Aorta (tissue), 5 donors: Measurements from ENCODE around the gene APOC1. TPM values are rescaled to one million over a fixed set of nuclear protein-coding genes. Genes with fewer than 3 reads are reported as not detected.

Source experiments
- ATAC-seq: fragments of 200-7000 bp; cut with Tn5 transposase; one replicate; pipeline ENCODE4 v1.9.1; 2022; ENCODE audit warnings: moderate library complexity; ENCODE audit not compliant: low FRiP score
- DNase-seq, 2 donors: peaks; one replicate each; pipeline ENCODE4 v3.0.0-alpha.2; 2020
- H3K27ac ChIP-seq, 2 donors: one replicate each; pipeline ENCODE4 v1.5.1; 2013; ENCODE audit warnings: low read length in 2 of 2, mild to moderate bottlenecking in 2 of 2, moderate library complexity in 2 of 2, control low read depth in 1 of 2, inconsistent platforms in 1 of 2, low read depth in 1 of 2
- H3K27me3 ChIP-seq, 2 donors: one replicate each; pipeline ENCODE4 v1.6.1; 2013; ENCODE audit warnings: control low read depth in 1 of 2, low read length in 1 of 2, mild to moderate bottlenecking in 1 of 2, moderate library complexity in 1 of 2; ENCODE audit not compliant: insufficient read depth in 2 of 2, control insufficient read depth in 1 of 2
- H3K36me3 ChIP-seq, 2 donors: one replicate each; pipeline ENCODE4 v1.6.1; 2013; ENCODE audit warnings: control low read depth in 1 of 2, low read length in 1 of 2, mild to moderate bottlenecking in 1 of 2; ENCODE audit not compliant: insufficient read depth in 2 of 2, control insufficient read depth in 1 of 2
- H3K4me1 ChIP-seq, 2 donors: one replicate each; pipeline ENCODE4 v1.6.1; 2013; ENCODE audit warnings: low read length in 2 of 2, control low read depth in 1 of 2, mild to moderate bottlenecking in 1 of 2, moderate library complexity in 1 of 2; ENCODE audit not compliant: insufficient read depth in 2 of 2, control insufficient read depth in 1 of 2
- H3K4me3 ChIP-seq, 2 donors: one replicate each; pipeline ENCODE4 v1.5.1; 2013; ENCODE audit warnings: low read length in 2 of 2, control low read depth in 1 of 2, mild to moderate bottlenecking in 1 of 2
- H3K9me3 ChIP-seq: one replicate; pipeline ENCODE4 v1.6.1; 2013; ENCODE audit warnings: mild to moderate bottlenecking, low read length; ENCODE audit not compliant: control insufficient read depth
- WGBS, 2 donors: extraction: QIAGEN DNeasy Blood & Tissue Kit; methylation state at CpG; one replicate each; pipeline ENCODE4 v1.1.7; 2013; 5-methylcytosine and 5-hydroxymethylcytosine counted together
- intact Hi-C, 2 donors: fragments of 100-400 bp; cut with DNase I; formaldehyde crosslinking; loops; one replicate each; pipeline versions ENCODE4 v1.14.2 to v1.15.0; 2022
- polyA plus RNA-seq, 2 donors: library from polyadenylated mRNA; stranded (reverse); fragments of 200-250 nt; gene quantifications; one replicate each; pipeline ENCODE4 v1.2.3, GENCODE V29; 2013
- total RNA-seq, 2 donors: library from RNA; stranded (reverse); fragmentation: NEBNext Ultra II Directional; extraction: Animal tissue kit (Norgen Biotek cat#: 25700); gene quantifications; one replicate each; pipeline ENCODE4 v1.2.1, GENCODE V29; 2021
- donor health status: healthy with polysubstance abuse.
- donor health status: Bipolar disorder and iron deficiency.
- donor health status: DM: no; HTN: no; CAD: no.
- donor health status: DM: no; HTN: no; CAD: no.
- donor health status: DM: yes; HTN: yes; CAD: no.

Gene APOC1
- total and polyA plus RNA-seq, 4 donors, result 7.4 to 127 (median 18.5) TPM

DNA sequence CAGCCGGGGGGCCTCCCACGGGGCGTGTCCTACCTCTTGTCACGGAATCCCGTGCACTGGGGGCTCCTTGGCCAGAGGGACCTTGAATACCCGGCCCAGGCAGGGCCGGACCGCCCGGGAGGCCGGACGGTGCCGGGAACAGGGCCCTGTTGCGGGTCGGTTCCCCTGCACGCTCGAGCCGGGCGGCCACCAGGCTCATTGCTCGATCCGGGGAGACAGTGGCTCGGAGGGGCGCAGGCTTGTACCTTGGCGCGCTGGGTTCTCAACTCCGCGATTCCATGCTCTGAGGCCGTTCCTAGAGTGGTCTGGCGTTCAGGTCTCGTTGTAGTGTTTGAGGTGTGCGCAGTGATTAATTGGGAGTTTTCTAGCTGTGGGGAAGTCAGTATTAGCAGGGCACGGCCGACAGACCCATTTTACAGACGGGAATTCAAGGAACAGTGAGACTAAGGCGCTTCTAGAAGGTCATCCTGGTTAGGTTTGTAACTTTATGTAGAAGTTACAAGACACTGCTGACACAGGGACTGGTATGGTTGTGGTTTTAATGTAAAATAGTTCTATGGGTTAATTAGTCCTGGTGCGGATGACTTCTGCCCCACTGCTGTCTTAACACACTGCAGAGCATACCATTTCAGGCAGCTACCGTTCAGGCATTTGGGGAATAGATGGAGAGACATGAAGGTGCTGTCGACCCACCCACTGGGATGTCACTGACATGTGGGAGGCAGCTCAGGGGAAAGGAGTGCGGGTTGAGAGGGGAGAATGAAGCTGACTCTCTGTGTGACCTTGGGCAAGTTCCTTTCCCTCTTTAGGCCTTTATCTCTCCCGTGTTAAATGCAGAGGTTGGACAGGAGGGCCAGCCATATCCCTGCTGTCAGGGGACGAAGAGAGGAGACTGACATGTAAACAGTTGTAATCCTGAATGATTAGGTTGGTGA, 41.4 kb downstream of the APOC1 start:
- no peaks in the 10 kb centered on the region for H3K9me3 ChIP-seq
- DNase-seq, result no peak
- H3K27ac ChIP-seq, result peak overlapping the region in 1 of 2 donors; percentile 49
- intact Hi-C loops, result no loop called here
- H3K4me3 ChIP-seq, result peak overlapping the region; percentile 93 to 97
- no peaks in the 10 kb centered on the region for H3K36me3 ChIP-seq
- ATAC-seq, result no peak
- WGBS, 2 donors, result 3 to 4% methylated on average over 37 to 40 of the region's 40 CpGs
- H3K4me1 ChIP-seq, result no peaks in the 10 kb centered on the region
- no peaks in the 10 kb centered on the region for H3K27me3 ChIP-seq

DNA sequence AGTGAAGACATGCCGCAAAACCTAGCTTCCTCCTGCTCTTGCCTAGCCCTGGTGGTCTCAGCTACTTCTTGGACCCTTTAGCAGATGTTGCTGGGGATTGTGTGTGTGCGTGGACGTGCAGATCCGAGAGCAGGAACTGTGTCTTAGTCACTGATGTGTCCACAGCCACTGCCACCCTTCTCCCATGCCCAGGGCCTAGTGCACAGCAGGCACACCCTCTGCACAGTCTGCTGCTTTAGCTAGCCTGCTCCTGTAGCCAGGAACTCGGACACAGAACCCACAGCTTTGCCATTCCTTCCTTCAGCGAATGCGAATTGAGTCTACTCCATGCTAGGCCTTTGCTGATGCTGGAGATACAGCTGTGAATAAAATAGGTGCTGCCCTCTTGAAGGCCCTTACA, 43.1 kb downstream of the APOC1 start:
- intact Hi-C loops, result no loop called here
- H3K27ac ChIP-seq, result no peak overlapping the region
- ATAC-seq, result no peak
- no peaks in the 10 kb centered on the region for H3K9me3 ChIP-seq
- WGBS, 2 donors, result 72 to 73% methylated on average over 7 of the region's 7 CpGs
- H3K27me3 ChIP-seq, result no peaks in the 10 kb centered on the region
- H3K4me3 ChIP-seq, result no peak overlapping the region
- DNase-seq, result no peak
- H3K4me1 ChIP-seq, result no peaks in the 10 kb centered on the region
- no peaks in the 10 kb centered on the region for H3K36me3 ChIP-seq

GRCh38 chr19:44958090-44958489, 43.7 kb downstream of the APOC1 start:
- H3K27ac ChIP-seq, result no peak overlapping the region
- 74 to 80% methylated on average over 8 to 9 of the region's 9 CpGs for WGBS, 2 donors
- no peaks in the 10 kb centered on the region for H3K4me1 ChIP-seq
- ATAC-seq (no peak), DNase-seq (no peak)
- H3K36me3 ChIP-seq, result no peaks in the 10 kb centered on the region
- H3K4me3 ChIP-seq, result no peak overlapping the region
- intact Hi-C loops, result no loop called here
- H3K9me3 ChIP-seq, result no peaks in the 10 kb centered on the region
- H3K27me3 ChIP-seq, result no peaks in the 10 kb centered on the region

GRCh38 chr19:44959691-44960090, 45.3 kb downstream of the APOC1 start:
- DNase-seq, result no peak
- 70 to 71% methylated on average over 5 of the region's 5 CpGs for WGBS, 2 donors
- Histone ChIP-seq H3K27me3 (no peaks in the 10 kb centered on the region), H3K36me3 (no peaks in the 10 kb centered on the region), H3K9me3 (no peaks in the 10 kb centered on the region), H3K4me1 (no peaks in the 10 kb centered on the region), H3K4me3 (no peak overlapping the region), H3K27ac (no peak overlapping the region)
- intact Hi-C loops, result no loop called here
- no peak for ATAC-seq

DNA sequence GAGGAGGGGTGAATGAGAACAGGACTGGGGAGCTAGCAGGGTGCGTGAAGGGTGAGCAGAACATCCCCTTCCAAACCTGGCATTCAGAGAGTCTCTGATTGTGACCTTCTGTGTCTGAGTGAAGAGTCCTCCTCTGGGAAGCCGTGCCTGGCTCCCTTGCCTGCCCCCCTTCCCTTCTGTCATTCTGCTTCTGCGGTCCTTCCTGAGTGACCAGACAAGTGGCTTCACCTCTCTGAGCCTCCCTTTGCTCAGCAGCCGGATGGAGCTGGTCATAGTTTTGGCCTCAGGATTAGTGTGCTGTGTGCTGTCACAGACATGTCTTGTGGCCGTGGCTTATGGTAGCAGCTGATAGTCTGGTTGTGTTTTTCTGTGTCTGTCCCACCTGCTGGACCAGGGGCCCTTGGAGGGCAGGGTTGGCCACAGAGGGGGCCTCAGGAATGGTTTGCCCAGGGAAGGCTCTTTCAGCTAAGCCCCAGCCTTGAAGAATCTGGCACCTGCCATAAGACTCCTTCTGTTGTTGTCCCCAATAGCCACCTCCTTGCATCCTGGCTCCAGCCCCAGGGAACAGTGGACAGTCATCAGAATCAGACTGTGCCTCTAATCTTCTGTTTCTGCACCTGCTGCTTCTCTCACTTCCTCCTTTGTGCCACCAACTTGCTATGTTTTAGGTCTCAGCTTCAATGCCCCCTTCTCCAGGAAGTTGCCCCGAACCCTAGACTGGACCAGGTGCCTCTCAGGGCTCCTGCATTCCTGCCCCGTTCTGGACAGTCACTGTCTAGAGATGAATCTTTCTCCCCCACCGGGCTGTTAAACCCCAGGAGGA, 46.7 kb downstream of the APOC1 start:
- 75 to 84% methylated on average over 8 of the region's 8 CpGs for WGBS, 2 donors

DNA sequence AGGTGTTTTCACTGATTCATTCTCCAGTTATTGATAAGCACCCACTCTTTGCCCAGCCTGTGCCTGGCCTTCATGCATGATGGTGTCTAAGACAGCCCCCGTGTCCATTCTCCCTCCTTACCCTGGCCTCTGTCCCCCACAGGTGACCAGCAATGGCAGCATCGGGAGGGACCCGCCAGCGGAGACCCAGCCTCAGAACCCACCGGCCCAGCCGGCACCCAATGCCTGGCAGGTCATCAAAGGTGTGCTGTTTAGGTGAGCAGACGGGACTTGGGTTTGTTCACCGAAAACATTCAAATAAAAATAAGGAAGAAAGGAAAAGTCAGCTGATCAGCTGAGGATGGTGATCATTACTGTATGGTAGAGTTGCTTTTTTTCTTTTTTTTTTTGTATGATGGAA, 47.4 kb downstream of the APOC1 start:
- intact Hi-C loops, result no loop called here
- no peak overlapping the region for H3K4me3 ChIP-seq
- WGBS, 2 donors, result 87 to 90% methylated on average over 8 of the region's 8 CpGs
- H3K9me3 ChIP-seq, result no peaks in the 10 kb centered on the region
- H3K4me1 ChIP-seq, result no peaks in the 10 kb centered on the region
- ATAC-seq (no peak), DNase-seq (no peak)
- no peak overlapping the region for H3K27ac ChIP-seq
- H3K27me3 ChIP-seq, result no peaks in the 10 kb centered on the region
- H3K36me3 ChIP-seq, result no peaks in the 10 kb centered on the region

More for the DNA sequence above, 46.7 kb downstream of the APOC1 start:
- intact Hi-C loops, result no loop called here
- H3K27me3 ChIP-seq, result no peaks in the 10 kb centered on the region
- no peaks in the 10 kb centered on the region for H3K9me3 ChIP-seq
- no peaks in the 10 kb centered on the region for H3K36me3 ChIP-seq
- no peak overlapping the region for H3K4me3 ChIP-seq
- ATAC-seq (no peak), DNase-seq (no peak)
- no peaks in the 10 kb centered on the region for H3K4me1 ChIP-seq
- H3K27ac ChIP-seq, result no peak overlapping the region

DNA sequence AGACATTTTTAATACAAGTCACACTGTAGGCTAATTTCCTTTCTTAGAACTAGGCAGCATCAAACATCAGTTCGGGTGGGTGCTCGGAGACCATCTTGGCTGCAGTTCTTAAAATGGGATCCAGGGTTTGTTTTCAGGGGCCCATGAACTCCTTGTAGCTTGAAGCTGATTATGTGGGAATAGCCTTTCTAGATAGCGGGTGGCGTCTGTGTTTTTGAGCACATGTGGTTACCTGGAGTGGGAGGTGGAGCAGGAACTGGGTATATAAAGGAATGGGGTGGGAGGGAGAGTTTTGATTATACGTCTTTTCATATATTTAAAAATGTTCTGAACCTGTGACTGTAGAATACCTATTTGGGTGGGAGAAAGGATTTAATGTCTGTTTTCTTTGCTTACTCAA, 53.7 kb downstream of the APOC1 start:
- no peak for DNase-seq
- peaks cover 0 to 5% of the 10 kb centered on the region in 2 donors for H3K36me3 ChIP-seq
- intact Hi-C loops, result no loop called here
- H3K4me1 ChIP-seq, result no peaks in the 10 kb centered on the region
- H3K27ac ChIP-seq, result no peak overlapping the region
- H3K4me3 ChIP-seq, result no peak overlapping the region
- no peaks in the 10 kb centered on the region for H3K27me3 ChIP-seq
- 85 to 87% methylated on average over 5 of the region's 5 CpGs for WGBS, 2 donors
- H3K9me3 ChIP-seq, result no peaks in the 10 kb centered on the region
- ATAC-seq, result no peak

- Histone ChIP-seq H3K9me3 (no peaks in the 10 kb centered on the region), H3K27me3 (no peaks in the 10 kb centered on the region), H3K27ac (no peak overlapping the region), H3K36me3 (peaks cover 0 to 5% of the 10 kb centered on the region in 2 donors), H3K4me1 (no peaks in the 10 kb centered on the region), H3K4me3 (no peak overlapping the region)
- ATAC-seq (no peak), DNase-seq (no peak)
- intact Hi-C loops, result no loop called here
- 86% methylated on average over 4 of the region's 4 CpGs for WGBS, 2 donors
Observed at GRCh38 chr19:44968670-44969069, 54.3 kb downstream of the APOC1 start.
